KOPT-K1 (cell line): ENCODE results near the gene UNC50.

ENCODE experiments used
- H3K27ac ChIP-seq: fragments of 200-600 bp; sonication (generic); 2 replicates; pipeline ENCODE4 v1.5.1; 2016; ENCODE audit warnings: antibody characterized with exemption, mild to moderate bottlenecking, low read depth, low read length; ENCODE audit not compliant: poor library complexity, severe bottlenecking
- H3K36me3 ChIP-seq: fragments of 200-600 bp; sonication (generic); 2 replicates; pipeline ENCODE4 v1.5.1; 2017; ENCODE audit warnings: antibody characterized with exemption, mild to moderate bottlenecking, low read length, moderate library complexity; ENCODE audit not compliant: insufficient read depth
- H3K9me3 ChIP-seq: fragments of 200-600 bp; sonication (generic); 2 replicates; pipeline ENCODE4 v1.5.1; 2017; ENCODE audit warnings: antibody characterized with exemption, low read length, mild to moderate bottlenecking; ENCODE audit not compliant: insufficient read depth, poor library complexity, severe bottlenecking

Gene UNC50

DNA sequence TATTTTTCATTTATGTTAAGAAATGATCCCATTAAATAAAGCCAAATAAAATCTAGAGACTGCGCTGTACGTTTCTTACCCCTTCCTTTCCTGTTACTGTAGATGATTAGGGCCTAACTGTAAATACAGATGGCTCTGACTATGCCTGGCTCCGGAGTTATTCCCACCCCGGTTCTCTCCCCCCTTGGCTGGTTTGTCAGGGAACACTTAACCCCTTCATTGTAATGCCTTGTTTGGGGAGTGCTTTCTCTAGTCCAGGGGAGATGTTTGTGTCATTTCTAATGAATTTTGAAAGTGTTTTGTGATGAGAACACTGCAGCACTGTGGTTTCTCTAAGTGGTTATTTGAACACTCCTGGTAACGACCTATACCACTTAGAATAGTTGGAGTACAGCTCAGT, 8.8 kb downstream of the UNC50 start:
- H3K27ac ChIP-seq, result peak overlapping the region; percentile 20
- no peaks in the 10 kb centered on the region for H3K9me3 ChIP-seq
- peaks cover 99% of the 10 kb centered on the region for H3K36me3 ChIP-seq

DNA sequence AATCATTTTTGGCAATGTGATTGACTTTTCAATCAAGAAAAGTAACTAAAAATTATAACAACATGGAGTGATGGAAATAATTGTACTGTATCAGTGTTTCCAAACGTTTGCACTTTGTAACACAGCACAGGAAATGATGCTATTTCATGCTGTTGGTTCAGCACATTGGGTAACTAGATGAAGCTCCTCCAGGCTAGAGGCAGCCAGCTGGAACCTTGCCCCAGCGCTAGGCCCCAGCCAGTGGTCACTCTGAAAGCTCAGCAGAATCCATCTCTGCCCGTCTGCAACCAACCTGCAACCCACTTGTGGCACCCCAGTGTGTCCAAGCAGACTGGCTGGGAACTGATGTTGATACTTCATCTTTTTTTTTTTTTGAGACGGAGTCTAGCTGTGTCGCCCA, 15.3 kb downstream of the UNC50 start:
- peaks cover 86% of the 10 kb centered on the region for H3K36me3 ChIP-seq
- H3K9me3 ChIP-seq, result no peaks in the 10 kb centered on the region
- H3K27ac ChIP-seq, result no peak overlapping the region

DNA sequence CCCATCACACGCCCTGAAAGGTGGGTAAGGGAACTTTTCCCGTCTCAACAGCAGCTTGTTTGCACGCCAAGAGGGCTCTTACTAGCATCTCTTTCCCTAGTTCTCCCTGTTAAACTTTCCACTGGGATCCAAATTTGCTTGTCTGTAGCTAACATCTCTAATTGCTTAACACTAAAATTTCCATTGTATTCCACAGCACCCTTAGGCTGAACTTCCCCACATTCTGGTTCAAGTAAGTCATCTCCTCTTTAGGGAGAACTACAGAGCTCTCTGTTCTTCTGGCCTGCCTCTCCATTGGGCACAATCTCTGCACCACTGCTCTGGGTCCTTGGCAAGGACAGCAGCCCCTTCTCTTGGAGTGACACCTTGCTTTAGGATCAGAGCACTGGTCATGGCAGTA, 24.0 kb downstream of the UNC50 start:
- H3K9me3 ChIP-seq, result no peaks in the 10 kb centered on the region
- H3K27ac ChIP-seq, result peak overlapping the region; percentile 85
- H3K36me3 ChIP-seq, result peaks cover 80% of the 10 kb centered on the region

DNA sequence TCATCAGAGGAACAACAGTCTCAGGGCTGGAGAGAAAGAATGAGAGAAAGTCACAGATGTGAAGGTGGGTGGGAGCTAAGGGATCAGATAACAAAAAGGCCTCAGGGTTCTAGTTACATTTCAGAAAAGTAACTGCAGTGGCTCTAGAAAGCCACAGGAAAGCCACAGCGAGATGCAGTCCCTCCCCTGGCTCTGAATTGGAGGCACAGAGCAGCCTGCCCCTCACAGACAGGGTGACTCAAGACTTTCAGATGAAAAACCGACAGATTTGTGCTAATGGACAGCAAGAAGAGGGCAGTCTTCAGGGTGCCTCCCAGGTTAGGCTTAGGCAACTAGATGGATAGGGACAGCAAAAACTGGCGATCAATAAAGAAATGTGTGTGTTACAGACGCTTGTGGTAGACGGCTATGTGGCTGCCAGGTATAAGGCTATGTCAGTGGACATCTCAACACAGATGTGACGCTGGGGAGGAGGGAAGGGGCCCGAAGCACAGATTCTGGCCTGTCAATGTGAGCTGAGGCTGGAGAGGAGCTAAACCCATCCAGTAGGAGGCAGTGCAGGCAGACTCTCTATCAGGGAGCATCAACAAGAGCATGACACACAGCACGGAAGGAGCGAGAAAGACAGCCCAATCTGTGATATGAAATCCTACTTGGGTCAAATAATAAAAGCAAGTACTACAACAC, 26.2 kb downstream of the UNC50 start:
- Histone ChIP-seq H3K9me3 (no peaks in the 10 kb centered on the region), H3K27ac (peak overlapping the region; percentile 85), H3K36me3 (peaks cover 72% of the 10 kb centered on the region)

DNA sequence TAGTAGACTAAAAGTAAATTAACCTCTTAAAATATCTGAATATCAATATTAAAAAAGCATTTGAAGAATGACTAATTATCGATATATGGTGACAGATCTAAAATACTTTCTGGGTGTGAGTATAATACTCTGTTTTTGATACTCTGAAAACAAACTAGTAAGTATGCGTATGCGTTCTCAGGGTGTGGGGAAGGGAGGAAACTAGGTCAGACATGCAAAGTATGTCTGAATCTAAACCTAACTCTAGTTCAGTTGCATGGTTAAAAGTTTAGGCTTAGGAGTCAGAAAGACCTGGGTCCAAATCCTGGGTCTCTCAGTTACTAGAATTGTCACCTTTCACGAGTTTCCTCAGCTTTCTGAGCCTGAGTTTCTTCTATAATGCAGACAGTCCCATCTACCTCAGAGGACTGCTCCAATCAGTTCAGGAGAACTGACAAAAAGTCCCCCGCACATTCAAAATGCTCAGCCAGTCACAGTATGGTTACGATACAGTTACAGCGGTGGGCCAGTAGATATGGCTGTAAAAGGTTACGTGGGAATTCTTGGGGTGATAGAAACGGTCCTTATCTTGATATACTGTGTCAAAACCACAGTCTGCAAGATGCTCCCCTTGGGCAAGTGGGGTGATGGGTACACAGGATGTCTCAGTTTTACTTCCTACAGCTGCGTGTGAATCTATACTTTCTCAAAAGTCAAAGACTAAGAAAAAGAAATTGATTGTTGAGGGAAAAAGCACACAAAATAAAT, 29.2 kb downstream of the UNC50 start:
- Histone ChIP-seq H3K9me3 (no peaks in the 10 kb centered on the region), H3K36me3 (peaks cover 71% of the 10 kb centered on the region), H3K27ac (peak overlapping the region; percentile 85)

DNA sequence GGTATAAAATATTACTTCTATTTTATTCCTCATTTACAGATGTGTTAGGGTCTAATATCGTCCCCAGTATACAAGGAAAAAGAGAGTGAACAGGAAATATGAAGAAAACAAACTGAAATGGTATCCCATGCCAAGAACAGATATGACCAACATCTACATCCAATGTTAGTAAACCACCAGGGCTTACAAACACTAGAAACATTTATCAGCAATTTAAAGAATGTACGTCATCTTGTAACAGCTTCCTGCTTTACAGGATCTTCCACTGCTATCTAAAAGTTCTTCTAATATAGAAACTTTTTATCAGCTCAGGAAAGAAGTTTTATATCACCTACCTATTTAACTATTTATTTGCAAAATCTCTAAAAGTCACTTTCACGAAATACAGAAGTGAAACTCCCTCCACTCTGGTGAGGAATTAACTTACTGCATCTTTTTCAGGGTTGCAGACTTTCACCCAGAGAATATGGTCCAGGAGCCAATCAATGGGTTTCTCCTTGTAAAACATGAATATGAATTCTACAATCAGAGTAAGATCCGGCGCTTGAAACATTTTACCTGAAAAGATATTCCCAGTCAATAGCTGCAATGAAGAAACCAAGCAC, 35.2 kb downstream of the UNC50 start:
- Histone ChIP-seq H3K27ac (no peak overlapping the region), H3K36me3 (peaks cover 93% of the 10 kb centered on the region), H3K9me3 (no peaks in the 10 kb centered on the region)

DNA sequence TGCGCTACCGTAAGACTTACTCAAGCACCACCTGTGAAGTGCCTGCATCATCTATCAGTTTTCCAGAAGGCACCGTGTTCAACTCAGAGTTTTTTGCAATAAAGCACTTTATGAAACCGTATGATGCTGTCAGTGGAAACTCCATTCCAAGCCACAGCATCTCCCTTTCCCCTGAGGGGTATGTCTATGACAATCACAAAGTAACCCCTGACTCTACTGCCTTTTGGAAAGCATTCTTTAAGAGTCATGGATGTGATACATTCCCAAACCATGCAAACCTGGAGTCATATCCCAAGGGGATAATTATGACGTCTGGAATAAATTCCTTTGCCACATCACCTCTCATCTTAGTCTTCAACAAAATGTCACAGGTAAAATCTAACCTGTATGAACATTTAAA, 39.2 kb downstream of the UNC50 start:
- peaks cover 11% of the 10 kb centered on the region for H3K9me3 ChIP-seq
- H3K36me3 ChIP-seq, result peaks cover 78% of the 10 kb centered on the region
- peak overlapping the region; percentile 21 for H3K27ac ChIP-seq

DNA sequence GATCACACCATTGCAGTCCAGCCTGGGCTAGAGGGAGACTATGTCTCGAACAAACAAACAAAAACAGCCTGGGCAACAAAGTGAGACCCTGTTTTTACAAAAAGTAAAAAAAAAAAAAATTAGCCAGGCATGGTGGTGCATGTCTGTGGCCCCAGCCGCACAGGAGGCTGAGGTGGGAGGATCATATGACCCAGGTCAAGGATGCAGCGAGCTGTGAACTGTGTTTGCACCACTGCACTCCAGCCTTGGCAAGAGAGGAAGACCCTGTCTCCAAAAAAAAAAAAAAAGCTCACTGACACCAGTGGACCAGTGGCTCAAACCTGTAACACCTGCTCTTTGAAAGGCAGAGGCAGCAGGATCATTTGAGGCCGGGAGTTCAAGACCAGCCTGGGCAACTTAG, 40.1 kb downstream of the UNC50 start:
- Histone ChIP-seq H3K27ac (peak overlapping the region; percentile 59), H3K36me3 (peaks cover 74% of the 10 kb centered on the region), H3K9me3 (peaks cover 11% of the 10 kb centered on the region)

DNA sequence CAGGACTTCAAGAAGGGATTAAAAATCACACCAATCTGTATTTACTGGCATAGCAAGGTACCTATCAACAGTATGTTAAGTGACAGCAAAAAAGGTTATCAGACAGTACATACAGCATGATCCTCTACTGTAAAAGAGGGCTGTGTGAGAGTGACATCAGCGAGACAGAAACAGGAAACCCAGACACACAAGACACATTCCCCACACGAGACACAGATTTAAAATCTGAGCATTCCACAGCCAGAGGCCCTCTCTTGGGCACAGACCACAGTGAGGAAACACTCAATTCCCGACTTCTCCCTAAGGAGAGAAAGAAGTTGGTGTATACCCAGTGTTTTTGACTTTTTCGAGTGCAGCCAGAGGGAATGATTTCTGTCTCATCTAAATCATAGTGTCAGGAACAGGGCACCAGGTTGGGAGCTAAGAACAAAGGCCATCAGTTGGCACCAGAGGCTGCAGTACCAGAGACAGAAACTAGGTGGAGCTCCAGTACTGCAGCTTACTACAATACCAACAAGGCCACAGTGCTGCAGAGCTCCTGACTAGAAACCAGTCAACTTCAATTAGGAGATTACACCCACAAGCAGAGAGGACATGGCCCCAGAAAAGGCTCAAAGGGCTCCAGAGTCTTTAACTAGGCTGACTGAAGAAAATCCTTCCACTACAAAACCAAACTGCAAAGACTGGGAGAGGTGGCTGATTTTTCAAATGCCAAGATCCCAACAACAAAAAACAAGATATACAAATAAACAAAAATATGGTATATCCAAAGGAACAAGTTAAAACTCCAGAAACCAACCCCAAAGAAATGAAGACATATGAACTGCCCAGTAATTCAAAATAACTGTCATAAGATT, 41.0 kb downstream of the UNC50 start:
- peaks cover 11% of the 10 kb centered on the region for H3K9me3 ChIP-seq
- H3K27ac ChIP-seq, result peak overlapping the region; percentile 59
- peaks cover 69% of the 10 kb centered on the region for H3K36me3 ChIP-seq

DNA sequence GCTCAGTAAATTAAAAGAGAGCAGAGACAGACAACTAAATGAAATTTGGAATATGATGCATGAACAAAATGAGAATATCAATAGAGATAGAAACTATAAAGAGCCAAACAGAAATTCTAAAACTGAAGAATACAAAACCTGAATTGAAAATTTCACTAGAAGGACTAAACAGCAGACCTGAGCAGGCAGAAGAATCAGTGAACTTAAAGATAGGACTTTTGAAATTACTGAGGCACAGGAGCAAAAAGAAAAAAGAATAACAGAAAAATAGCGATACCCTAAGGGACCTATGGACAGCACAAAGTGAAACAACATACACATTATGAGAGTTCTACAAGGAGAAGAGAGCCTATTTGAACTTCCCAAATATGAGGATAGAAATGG, 41.6 kb downstream of the UNC50 start:
- H3K27ac ChIP-seq, result peak overlapping the region; percentile 59
- peaks cover 11% of the 10 kb centered on the region for H3K9me3 ChIP-seq
- H3K36me3 ChIP-seq, result peaks cover 67% of the 10 kb centered on the region

DNA sequence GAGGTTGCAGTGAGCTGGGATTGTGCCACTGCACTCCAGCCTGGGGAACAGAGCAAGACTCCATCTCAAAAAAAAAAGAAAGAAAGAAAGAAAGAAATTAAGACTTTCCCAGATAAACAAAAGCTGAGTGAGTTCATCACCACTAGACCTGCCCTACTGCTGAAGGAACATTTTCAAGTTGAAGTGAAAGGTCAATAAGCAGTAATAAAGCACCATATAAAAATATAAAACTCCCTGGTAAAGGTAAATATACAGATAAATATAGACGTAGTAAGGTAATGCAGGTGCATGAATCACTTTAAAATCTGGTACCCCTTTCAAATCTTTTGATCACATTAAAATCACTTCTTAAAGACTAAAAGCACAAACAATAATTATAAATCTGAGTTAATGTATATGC, 42.6 kb downstream of the UNC50 start:
- peak overlapping the region; percentile 23 for H3K27ac ChIP-seq
- H3K9me3 ChIP-seq, result peaks cover 11% of the 10 kb centered on the region
- H3K36me3 ChIP-seq, result peaks cover 59% of the 10 kb centered on the region

DNA sequence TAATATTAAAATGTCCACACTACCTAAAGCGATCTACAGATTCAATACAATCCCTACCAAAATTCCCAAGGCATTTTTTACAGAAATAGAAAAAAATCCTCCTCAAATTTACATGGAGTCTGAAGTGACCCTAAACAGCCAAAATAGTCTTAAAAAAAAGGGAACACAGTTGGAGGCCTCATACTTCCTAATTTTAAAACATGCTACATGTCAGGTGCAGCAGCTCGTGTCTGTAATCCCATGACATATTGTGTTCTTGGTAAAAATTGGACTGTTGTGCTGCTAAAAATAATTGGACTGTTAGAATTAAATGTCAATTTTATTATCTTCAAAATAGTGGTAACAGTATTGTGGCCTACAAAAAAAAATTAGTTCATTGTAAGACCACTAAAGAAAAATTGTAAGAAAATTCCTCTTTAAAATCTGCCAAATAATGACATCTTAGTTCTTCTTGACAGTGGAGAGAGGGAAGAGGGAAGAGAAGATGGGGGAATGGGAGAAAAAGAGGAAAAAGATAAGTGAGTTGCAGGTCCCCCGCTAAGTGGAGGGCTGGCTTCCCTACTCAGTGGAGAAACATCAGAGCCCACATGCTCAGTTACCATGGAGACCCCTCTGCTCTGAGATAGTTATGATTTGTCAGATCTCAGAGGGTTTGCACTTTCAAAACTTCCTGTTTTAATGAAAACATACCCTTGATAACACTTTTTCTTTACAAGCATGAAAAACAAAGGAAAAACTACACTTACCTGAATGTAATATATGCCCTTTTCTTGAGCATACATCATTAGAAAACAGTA, 46.5 kb downstream of the UNC50 start:
- Histone ChIP-seq H3K9me3 (peaks cover 10% of the 10 kb centered on the region), H3K27ac (peak overlapping the region; percentile 48), H3K36me3 (peaks cover 31% of the 10 kb centered on the region)

DNA sequence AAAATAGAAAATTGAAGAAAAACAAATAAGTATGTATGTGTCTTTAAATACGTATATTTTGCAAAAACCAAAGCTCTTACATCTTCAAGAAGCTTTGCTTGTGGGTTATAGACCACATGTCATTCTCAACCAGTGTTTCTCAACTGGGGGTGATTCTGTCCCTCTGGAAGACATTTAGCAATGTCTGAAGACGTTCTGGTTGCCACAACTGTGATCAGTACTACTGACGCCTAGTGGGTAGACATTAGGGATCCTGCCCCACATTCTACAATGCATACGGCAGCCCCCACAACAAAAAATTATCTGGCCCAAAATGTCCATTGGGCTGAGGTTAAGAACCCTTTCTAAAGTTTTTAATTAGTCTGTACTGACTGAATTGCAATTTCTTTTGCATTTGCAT, 48.4 kb downstream of the UNC50 start:
- Histone ChIP-seq H3K9me3 (peaks cover 9% of the 10 kb centered on the region), H3K27ac (peak overlapping the region; percentile 83), H3K36me3 (peaks cover 38% of the 10 kb centered on the region)

DNA sequence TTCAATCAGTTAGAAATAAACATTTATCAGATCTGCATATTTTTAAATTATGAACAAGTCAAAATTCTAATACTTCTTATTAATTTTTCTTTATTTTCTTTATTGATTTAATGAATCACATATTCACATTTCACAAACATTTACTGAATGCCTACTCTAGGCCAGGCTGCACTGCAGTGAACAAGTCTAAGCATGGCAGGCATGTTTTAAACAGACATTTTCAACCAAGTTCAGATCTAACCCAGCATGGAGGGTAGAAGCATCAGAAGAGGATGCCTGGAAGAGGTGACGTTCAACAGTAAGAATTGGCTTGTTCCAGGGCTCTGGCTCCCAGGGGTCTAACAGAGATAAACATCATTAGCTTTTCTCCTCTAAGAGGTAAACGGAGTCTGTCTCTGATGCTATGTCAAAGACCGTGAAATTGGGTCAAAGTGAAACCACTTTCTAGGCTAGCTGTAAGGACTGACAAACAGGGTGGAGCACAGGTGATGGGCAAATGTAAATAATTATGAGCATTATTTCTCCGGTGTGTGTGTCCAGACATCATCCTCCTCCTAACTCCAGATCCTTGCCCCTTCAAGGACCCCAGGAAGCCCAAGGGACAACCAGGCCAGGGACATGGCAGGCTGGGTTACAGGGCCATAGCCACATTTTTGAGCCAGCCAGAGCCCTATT, 50.6 kb downstream of the UNC50 start:
- Histone ChIP-seq H3K36me3 (peaks cover 30% of the 10 kb centered on the region), H3K9me3 (peaks cover 9% of the 10 kb centered on the region), H3K27ac (peak overlapping the region; percentile 83)
